ENCODE results near the gene RARA.
A peak's percentile ranks its signal among the peaks of the same experiment; 100 is the strongest.

RARA gene

DNA sequence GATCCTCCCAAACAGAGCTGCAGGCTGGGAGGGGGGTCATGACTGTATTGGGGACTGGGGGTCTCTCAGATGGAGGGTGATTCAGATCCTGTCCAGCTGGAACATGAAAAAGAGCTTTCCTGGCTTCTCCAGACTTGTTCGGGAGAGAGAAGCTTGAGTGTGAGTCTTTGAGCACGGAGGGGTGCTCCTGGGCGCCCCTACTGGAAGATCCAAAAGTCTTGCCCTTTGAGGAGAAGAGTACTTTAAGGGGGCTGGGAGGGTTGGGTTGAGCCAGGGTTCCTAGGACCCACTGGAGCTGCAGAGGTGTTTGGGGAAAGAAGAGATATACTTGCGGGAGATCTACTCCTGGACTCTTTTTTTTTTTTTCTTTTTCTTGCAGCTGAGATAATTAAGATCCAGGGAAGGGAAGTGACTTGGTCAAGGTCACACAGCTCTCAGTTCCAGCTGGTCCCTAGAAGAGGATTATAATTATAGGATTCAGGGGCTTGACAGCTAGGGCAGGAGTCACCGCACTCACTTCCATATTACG is 8.4 kb downstream of the RARA start:
- DNase-seq = peak; percentile 60

DNA sequence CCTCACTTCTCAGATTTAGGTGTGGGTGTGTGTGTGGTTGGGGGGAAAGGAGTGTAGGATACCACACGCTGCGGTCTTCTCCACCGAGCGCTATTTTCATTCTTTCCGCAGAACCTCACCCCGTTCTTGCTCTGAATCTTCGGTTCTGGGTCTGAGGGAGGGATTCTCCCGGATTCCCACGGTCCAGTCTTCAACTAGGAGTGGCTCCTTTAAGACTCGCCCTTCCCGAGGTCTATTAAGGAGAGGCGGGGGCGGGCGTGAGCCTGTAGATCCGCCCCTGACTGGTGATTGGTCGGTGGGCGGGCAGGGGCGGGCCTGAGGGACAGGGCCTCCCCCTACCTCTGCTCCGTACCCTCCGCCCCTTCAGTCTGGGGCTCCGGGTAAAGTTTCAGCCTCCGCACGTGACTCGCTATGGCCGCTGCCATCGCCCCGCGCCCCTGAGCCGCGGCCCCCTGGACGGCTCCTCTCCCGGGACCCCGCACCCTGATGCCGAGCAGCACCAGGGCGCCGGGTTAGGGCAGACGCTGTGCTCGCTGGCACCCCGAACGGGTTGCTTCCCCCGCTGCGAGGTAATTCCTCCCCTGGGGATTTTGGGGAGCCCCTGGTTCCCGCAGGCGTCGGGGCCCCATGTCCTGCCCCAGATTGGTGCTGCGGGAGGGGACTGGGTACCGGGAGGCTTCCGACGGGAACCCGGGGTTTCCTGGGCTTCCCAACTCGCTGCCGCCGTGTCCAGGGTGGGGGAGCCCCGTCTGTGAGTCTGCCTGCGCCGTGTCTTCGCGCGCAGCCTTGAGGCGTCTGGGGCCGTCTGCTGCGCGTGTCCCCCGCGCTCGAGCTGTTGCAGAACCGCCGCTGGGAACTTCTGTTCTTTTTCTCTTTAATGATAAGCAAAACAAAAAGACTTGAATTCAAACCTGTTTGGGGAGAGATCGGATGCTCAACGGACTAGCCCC is 9.2 kb downstream of the RARA start:
- DNase-seq = peak; percentile 96

DNA sequence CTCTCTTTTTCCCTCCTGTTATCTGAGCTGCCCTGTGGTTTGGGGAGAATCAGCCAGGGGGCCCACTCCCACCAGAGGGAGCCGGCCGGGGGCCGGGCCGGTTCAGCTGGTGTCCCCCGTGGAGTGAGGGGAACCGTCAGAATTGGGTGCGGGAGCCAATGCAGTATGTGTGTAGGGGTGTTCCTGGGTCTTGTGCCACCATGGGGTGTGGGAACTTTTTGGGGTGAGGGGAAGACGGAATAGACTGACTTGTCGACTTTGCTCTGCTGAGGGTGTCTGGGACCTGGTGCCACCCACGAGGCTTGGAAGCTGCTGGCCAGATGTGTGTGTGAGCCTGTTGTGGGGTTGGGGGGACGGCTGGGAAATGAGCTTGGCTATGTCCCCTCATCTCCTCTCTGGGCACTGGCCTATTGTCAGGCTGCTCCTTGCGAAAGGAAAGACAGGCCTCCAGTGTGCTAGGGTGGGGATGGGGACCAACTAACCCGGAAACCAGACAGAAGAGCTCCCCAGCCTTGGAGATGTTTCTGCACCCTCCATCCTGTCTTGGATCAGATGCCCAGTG is 9.9 kb downstream of the RARA start:
- DNase-seq = peak; percentile 27

DNA sequence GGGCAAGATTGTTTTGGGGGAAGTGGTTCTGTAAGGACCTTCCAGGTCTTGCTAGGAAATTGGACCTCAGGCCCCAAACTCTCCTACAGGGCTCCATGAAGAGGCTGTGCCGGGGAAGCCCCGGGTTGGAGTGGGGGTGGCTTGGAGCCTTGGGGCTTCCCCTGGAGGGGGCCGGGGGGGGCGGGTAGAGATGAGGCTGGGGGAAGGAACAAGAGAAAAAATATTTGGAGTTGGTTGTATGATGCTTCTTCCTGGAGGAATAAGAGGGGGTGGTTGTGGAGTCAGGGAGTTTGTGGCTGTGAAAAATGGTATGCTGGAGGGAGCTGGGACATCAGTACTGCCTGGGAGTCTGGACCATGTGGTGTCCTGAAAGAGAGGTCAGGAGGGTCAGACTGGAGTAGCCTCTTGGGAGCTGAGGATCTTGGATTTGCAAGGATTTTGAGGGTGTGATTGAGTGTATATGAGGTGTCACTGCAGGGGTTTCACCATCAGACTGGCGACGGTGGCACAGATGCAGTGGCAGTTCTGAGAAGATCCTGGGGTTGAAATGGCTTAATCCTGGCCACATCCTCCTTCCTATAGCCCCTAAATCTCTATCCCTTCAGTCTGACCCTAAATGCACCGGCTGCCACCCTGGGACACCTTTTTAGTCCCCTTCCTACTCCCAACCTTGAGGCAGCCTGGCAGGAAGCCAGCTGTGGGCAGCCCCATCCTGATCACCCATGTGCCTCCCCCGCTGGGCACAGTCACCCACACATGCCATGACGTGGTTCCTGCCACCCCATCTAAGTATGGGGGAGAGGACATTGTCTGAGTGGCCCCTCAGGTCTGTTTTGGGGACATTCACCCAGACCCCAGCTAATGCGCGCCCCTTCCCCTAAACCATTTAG is 10.9 kb downstream of the RARA start:
- DNase-seq = peak; percentile 79

DNA sequence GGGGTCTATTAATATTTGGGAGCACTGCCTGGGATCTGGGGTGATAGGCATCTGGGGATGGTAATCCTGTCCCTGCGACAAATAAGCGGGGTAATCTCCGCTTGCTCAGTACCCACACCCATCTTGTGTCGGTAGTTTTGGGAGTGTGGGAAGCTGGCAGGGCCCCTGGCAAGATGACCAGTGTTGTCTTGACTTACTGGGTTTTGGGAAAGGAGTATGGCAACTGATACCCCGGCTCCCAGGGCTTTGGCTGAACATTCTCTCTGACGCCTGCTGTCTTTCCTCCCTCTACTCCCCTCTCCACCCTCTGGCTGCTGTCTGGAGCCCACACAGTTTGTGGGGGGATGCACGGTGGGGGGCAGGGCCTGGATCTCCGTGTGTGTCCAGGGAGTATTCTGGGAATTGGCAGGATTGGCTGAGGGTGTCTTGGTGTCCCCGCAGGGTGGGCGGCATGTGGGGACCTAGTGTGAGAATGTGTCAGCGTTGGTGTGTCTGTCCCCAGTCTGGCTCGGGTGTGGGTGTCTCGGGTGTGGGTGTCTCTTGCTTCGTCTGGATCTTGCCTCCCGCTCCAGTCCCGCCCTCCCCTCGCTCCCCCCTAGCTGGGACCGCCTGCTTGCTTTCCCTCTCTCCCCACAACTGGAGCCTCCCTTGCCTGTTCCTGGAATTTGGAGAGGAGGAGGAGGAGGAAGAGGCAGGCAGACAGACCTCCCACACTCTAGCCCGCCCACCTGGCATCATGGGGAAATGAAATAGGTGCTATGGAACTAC is 12.0 kb downstream of the RARA start:
- DNase-seq = peak; percentile 41

DNA sequence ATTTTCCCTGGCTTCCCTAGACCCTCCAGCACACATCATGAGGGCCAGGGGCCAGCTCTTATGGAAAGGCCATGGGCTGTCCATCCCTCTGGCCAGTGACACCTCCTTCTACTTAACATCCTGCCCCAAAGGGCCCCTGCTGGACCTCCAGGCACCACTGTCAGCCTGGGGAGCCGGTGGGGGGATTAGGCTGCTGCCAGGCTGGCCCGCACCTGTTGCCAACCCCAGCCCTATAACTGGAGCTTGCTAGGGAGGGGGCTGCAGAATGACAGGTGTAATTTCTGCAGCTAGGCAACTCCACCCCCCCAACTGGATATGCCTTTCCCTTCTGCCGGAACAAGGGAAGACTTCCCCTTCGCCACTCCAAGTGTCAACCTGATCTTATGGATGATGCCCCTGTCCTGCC is 12.5 kb downstream of the RARA start:
- no peak for DNase-seq

DNA sequence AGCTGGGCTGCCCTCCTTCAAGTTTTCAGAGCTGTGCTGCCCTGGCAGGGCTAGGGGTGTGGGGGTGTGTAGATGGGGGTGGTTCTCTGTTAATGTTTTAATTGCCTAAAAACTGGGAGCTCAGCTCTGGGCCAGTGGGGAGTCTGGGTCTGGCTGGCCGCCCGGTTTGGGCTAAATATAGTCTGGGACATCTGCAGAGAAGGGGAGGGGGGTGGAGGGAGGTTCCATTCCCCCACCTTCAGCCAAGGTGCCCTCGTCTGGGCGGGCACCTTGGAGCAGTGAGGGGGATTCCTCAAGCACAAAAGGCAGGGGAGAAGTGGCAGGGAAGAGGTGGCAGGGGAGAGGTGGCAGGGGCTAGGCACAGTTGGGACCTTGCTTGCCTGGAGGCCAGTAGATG is 13.0 kb downstream of the RARA start:
- DNase-seq = no peak

DNA sequence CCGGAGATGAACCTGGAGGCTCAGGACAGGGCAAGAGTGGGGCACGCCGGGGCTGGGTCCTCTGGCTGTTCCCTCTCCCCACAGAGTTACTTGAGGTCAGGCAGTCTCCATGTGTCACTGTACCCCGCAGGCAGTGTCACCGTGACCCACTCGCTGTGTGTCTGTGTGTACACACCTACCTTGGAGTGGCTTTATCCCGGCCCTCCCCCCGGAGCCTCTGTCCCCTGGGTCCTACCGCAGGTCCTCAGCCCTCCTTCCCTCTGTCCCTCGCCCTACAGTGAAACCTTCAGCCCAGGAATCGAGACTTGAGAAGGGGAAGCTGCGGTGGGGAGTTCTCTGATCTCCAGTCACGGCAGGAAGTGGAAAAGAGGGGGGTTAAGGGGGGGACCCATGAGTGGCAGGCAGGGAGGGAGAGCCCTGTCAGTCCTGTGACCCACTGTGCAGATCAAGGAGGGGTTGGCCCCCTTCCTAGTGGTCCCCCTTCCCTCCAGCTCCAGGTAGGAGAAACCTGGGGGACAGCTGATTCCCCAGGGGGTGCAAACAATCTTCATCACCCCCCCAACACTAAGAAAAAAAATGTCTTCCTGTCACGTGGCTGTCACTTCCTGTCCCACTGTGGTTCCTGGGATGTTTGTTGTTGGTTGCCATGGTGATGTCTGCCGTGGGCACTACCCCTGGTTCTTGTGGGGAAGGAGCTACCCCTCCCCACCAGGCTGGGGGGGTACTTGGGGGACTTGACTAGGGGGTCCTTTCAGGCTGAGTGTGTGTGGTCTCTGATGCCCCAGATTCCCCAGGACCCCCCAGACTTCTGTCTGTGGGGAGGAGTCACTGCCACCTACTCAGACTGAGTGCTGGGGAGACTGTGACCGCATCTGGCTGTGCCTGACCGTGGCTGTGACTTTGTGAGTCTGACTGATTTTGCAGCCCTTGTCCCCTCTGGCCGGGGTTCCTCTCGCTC is 13.7 kb downstream of the RARA start:
- DNase-seq = peak; percentile 93

DNA sequence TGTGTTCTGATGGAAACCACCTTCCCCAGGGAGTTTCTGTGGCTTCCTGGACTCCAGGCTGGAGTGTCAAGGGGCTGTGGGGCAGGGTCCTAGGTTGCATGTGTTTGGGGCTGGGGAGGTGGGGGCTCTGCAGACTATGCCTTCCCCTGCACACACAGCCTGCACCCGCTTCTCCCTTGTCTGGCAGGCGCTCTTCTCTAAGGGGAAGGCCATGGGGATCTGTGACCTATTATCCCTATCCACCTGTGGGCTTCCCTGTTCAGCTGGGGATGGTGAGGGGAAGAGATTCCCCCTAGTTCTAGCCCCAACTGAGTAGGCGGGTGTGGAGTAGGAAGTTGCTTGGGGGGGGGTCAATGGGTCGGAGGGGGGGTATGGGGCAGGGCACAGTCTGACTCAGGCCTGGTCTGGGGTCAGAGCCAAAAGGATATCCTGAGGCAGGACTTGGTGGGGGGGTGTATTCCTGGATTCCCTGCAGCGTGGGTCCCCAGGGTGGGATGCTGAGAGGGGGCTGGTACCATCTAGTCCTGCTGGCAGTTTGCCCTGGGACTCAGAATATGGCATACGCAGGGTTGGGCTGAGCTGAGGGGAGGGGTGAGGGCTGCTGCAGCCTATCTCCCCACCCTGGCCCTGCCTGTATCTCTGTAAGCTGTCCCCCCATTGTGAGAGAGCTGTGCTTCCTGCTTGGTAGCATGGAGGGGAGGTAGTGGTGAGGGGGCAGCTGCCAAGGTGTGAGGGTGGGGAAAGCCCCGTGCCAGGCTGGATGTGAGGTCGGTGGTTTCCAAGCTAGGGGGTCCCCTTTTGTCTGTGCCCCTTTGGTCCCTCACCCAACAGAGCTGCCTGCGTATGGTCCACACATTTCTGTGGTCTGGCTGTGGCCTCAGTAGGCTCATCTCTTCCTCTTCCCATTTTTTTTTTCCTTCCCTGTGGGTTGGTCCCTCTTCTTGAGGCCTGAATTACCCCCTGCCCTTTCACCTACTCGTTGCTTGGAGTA is 14.7 kb downstream of the RARA start:
- peak; percentile 69 for DNase-seq

DNA sequence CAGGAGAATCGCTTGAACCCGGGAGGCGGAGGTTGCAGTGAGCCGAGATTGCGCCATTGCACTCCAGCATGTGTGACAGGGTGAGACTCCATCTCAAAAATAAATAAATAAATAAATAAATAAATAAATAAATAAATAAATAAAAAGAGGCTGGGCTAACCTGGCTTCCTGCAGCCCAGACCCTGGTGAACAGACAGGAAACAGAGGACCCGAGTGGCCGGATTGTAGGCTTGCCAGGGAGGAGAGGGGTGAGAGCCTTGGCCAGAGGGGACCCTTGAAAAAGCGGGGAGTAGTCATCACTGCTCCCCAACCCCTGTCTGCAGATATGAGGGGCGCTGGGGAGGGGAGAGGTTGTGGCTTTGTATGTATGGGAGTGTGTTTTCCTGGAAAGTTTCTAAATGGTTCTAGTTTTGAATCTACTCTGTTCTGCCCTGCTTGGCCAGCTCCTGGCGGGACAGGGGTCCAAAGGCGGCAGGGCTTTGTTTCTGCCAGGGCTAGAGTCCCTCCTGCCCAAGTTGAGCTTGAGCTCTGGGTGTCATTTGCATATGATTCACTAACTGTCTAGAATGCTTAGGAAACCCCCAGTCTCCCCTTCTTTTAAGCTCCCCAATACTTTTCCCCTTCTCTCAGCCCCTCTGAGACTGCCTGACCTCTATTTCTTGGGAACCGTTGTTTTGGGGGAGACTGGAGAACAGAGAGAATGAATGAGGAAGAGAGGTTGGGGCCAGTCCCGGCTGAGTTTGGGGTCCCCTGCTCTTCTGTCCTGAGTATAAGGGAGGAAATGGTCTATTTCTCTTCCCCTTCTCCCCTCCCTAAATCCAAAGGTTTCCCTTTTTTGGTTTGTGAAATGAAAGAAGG is 16.4 kb downstream of the RARA start:
- DNase-seq = peak; percentile 58

DNA sequence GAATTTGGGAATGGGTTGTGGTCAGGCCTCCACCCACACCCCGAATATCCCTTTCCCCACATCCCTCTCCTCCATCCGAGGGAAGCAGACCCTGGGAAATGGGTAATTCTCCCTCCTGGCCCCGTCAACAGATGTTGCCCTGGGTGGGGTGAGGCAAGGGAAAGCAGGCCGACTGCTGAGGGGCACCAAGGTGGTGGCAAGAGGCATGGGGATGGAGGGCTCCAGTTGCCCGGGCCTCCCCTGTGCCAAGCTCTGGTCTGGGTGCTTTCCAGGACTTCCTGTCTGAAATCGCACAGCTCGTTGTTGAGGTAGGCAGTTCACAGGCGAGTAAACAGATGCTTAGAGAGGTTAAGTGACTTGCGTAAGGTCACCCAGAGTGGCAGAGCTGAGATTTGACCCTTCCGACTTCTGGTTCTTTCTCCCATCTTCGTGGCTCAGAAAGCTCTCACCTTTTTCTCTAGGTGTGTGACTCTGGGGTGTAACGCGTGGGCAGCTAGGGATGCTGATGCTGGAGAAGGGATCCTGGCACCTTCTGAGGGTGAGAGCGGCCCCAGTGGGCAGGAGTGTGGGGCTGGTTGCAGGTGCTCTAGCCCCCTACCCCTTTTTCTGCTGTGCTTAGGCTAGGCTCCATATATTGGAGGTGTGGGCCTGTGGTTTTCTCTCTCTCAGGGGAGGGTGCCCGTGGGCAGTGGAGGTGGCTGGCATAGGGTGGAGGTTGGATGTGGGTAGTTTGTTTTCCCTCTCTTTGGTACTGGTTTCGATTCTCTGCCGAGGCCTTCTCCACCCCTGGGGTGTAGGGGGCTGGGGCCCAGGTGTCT is 17.2 kb downstream of the RARA start:
- DNase-seq = peak; percentile 79

DNA sequence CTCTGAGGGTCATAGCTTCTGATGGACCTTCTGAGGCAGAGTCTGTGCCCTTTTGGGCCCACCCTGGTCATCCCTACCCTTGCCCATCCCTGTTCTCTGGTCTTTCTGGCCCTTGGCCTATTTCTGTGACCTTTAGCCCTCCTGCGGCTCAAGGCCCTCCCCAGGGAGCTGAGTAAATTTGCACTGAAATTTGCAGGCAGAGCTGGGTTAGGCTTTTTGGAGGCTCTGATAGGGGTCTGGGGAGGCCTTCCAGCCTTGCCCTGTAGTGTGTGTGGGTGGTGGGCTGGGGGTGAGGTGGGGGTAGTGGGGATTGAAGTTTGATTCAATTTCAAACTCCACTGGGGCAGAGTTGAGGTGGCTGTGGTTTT is 17.8 kb downstream of the RARA start:
- no peak for DNase-seq

DNA sequence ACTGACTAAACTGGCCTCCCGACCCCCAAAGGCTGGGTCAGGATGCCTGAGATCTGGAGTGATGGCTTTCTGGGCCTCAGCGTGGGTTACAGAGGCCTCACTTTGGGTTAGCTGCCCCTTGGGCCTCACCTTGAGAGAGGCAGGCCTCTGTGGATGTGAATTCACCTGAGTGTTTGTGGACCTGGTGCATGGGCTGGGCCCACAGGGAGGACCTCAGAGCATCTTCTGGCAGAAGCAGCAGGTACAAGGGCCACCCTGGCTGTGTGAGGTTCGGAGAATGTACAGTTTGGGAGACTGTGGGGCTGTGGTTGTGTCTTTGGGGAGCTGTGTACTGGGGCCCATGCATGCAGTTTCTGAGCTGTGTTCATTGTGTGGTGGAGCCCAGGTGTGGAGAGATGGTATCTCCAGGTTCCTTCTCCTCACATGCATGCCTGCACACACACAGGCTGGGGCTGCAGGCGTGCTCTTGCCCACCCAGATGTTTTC is 18.3 kb downstream of the RARA start:
- no peak for DNase-seq

DNA sequence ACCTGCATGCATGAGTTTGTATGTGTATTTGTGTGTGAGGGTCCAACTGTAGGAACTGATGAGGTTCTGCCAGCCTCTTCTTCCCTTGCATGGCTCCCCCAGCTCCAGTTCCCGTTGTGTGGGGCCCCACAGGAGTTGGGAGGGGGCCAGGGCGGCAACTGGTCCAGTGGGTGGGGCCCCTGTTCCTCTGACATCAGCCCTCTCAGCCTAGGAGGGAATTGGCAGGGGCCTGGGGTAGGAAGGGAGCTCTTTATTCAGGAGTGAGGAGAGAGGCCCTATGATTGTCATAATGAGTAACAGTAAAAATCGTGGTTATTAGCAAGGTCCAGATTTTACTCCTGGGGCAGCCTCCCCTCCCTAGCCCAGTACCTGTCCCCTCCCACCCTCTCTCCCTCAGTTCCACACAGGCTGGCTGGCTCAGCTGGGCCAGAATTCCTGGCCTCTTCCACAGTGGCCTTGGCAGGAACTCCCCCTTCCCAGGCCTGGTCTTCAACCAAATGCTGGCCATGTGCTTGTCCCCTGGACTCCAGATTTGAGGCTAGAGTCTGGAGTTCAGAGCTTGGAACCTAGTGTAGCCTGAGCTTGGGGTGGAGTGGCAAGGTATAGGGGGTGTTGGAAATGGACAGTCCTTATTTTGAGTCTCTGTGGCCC is 18.9 kb downstream of the RARA start:
- no peak for DNase-seq

DNA sequence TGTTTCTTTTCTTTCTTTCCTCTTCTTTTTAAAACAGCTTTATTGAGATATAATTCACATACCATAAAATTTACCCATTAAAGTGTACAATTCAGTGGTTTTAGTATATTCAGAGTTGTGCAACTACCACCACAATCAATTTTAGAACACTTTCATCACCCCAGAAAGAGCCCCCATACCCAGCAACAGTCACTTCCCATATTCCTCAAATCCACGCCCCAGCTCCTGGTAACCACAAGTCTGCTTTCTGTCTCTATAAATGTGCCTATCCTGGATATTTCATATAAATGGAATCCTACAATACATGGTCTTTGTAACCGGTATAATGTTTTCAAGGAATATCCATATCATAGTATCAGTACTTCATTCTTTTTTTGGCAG is 19.4 kb downstream of the RARA start:
- DNase-seq = no peak

DNA sequence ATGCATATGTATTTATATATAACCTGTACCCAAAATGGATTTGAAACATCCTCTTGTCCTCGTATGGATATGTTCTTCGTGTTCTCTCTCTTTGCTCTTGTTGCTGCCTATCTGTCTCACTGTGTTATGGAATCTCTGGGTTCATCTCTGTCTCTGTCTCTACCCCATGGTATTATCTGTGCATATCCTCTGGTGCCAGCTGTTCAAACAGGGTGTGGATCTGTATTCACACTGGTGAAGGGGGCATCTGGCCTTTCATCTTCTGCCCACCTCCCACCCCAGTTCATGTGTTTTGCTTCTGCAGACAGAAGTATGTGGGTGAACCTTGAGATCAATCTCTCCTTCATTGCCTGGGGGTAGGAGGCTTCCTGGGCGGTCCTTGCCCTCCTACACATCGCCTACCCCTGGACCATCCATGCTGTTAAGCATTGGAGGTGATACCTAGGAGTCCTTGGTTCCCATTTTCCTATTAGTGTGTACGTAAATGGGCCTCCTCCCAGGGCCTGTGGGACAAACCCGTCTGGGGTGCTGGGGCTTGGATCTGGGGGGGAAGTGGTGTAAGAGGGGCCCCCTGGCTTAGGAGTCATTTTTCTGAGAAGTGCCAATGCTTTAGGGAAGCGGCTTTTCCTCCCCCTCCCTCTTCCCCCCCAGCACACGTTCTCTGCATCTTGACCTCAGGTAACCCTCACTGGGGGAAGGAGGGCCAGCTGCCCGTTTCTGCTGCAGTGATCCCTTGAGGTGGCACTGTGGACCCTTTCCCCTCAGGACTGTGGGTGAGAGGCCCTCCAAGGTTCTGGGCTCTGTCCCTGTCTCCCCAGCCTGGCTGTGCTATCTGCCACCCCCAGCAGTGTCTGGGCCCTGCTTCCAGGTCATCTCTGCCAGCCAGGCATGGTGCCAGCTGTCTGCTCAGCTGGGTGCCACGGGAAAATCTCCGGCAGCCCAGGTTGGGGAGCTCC is 21.1 kb downstream of the RARA start:
- DNase-seq = peak; percentile 41
